Activated CD4-positive, alpha-beta memory T cell treated with anti-CD3 and anti-CD28 coated beads for 36 hours (primary cell): Measurements from ENCODE around the gene TNFRSF19. TPM values are rescaled to one million over a fixed set of nuclear protein-coding genes. Genes with fewer than 3 reads are reported as not detected.
"Not testable (repeated sequence)": the region's sequence is repeated elsewhere in the genome, so short reads cannot be mapped to it uniquely, and the experiment has no call there.

Experiments
- CTCF ChIA-PET: fragments of 350-600 bp; sonication (Branson Sonifier 250); formaldehyde crosslinking; loops from one replicate; lab custom pipeline; 2021; ENCODE audit warnings: antibody characterized with exemption, inconsistent platforms; lab: Charles Lee
- POLR2A ChIA-PET: fragments of 350-600 bp; sonication (Branson Sonifier 250); formaldehyde crosslinking; loops from one replicate; lab custom pipeline; 2021; ENCODE audit warnings: antibody characterized with exemption; lab: Charles Lee
- DNase-seq: peaks from one replicate; pipeline ENCODE4 v3.0.0-alpha.2; 2020
- H3K27ac Mint-ChIP-seq: one replicate; pipeline ENCODE4 v1.8.0; 2021; ENCODE audit warnings: mixed read lengths
- H3K27me3 Mint-ChIP-seq: one replicate; pipeline ENCODE4 v1.8.0; 2021; ENCODE audit warnings: mixed read lengths
- H3K36me3 Mint-ChIP-seq: one replicate; pipeline ENCODE4 v1.8.0; 2021; ENCODE audit warnings: mixed read lengths
- H3K4me1 Mint-ChIP-seq: one replicate; pipeline ENCODE4 v1.8.0; 2021; ENCODE audit warnings: low read depth, mixed read lengths
- H3K4me3 Mint-ChIP-seq: one replicate; pipeline ENCODE4 v1.8.0; 2021; ENCODE audit warnings: mild to moderate bottlenecking, mixed read lengths
- H3K9me3 Mint-ChIP-seq: one replicate; pipeline ENCODE4 v1.8.0; 2021; ENCODE audit warnings: mixed read lengths
- intact Hi-C: fragments of 100-400 bp; cut with micrococcal nuclease; formaldehyde crosslinking; loops from one replicate; pipeline ENCODE4 v1.15.1; 2023
- total RNA-seq, 2 experiments: library from RNA; stranded (reverse); gene quantifications; one replicate each; pipeline ENCODE4 v1.2.3, GENCODE V29; 2021

The TNFRSF19 gene
- total RNA-seq: not detected

- ChIA-PET POLR2A (no interaction called here), CTCF (no interaction called here)
- Mint-ChIP-seq H3K4me3 (no peak within 1 kb of the TSS), H3K27ac (no peak within 1 kb of the TSS), H3K36me3 (no peaks in the 10 kb centered on the region), H3K9me3 (no peaks in the 10 kb centered on the region), H3K4me1 (peaks cover 6% of the 10 kb centered on the region), H3K27me3 (peaks cover 29% of the 10 kb centered on the region)
- DNase-seq: no peak
- intact Hi-C loops: loop anchor here (10.0 kb wide), 1 partner anchor 1966 kb away; the partner anchor contains the start of gene MICU2
These were observed at the start of gene TNFRSF19 for GRCh38 chr13:23570099-23570920. Gene TNFRSF19 (plus strand): TSS chr13:23570412. CDS start chr13:23590184, 19,772 bp downstream.

DNA sequence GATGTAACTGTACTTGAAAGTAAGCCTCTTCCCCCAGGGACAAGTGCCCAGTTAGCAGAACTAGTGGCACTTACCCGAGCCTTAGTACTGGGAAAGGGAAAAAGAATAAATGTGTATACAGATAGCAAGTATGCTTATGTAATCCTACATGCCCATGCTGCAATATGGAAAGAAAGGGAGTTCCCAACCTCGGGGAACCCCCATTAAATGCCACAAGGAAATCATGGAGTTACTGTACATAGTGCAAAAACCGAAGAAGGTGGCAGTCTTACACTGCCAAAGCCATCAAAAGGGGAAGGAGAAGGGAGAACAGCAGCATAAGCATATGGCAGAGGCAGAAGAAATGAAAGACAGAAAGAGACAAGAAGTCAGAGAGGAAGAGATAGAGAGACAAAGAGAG is 40.3 kb upstream of the TNFRSF19 start:
- H3K4me1 Mint-ChIP-seq, H3K27me3 Mint-ChIP-seq, DNase-seq, H3K27ac Mint-ChIP-seq, H3K36me3 Mint-ChIP-seq, H3K4me3 Mint-ChIP-seq, H3K9me3 Mint-ChIP-seq, intact Hi-C loops, CTCF ChIA-PET, POLR2A ChIA-PET: not testable (repeated sequence)

- Mint-ChIP-seq H3K9me3 (no peaks in the 10 kb centered on the region), H3K27ac (no peak overlapping the region), H3K36me3 (no peaks in the 10 kb centered on the region), H3K4me1 (no peaks in the 10 kb centered on the region), H3K4me3 (no peak overlapping the region), H3K27me3 (peaks cover 3% of the 10 kb centered on the region)
- intact Hi-C loops: no loop called here
- POLR2A ChIA-PET: no interaction called here
- CTCF ChIA-PET: no interaction called here
- no peak for DNase-seq
These were observed 38.8 kb upstream of the TNFRSF19 start for GRCh38 chr13:23531446-23531845.

DNA sequence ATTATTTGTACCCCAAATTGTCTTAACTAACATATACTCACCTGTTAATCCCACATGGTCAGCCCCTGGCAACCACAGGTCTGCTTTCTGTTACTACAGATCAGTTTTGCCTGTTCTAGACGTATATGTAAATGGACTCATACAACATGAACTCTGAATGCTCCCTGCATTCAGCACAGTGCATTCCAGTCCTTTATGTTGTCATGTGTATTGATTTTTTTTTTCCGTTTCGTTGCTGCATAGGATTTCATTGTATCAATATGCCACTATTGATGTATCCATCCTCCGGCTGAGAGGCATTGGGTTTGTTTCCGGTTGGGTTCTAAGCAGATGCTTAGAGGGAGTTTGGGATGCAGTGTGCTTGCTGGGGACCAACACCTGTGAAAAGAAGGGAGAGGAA is 36.1 kb upstream of the TNFRSF19 start:
- intact Hi-C loops: no loop called here
- no peaks in the 10 kb centered on the region for H3K36me3 Mint-ChIP-seq
- peaks cover 5% of the 10 kb centered on the region for H3K27me3 Mint-ChIP-seq
- H3K9me3 Mint-ChIP-seq: peaks cover 4% of the 10 kb centered on the region
- no peak overlapping the region for H3K27ac Mint-ChIP-seq
- CTCF ChIA-PET: no interaction called here
- POLR2A ChIA-PET: no interaction called here
- no peak for DNase-seq
- H3K4me1 Mint-ChIP-seq: no peaks in the 10 kb centered on the region
- H3K4me3 Mint-ChIP-seq: no peak overlapping the region

DNA sequence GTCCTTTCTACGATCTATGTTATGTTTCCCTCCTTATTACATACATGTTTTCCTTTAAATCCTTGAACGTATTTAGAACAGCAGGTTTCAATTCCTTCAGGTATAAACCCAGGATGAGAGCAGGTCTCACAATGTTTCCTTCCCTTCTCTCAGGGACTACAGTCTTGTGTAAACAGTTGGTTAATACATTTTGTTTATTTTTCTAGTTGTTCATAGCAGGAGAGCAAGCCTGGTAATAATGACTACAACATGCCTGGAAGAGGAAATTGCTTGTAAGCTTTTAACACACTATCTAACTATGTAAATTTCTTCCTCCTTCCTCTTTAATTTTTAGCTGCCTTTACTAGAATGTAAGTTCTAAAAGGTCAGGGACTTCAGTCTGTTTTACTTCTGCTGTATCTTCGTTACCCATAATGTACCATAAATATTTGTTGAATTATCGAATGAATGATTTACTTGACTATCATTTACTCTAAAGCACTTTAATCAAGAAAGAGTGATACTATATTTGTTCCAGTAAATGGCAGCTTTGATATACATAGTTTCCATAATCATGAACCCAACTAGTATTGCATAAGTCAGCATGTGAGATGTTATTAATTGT is 28.9 kb upstream of the TNFRSF19 start:
- H3K4me3 Mint-ChIP-seq: no peak overlapping the region
- POLR2A ChIA-PET: no interaction called here

GRCh38 chr13:23544668-23545067 is 25.5 kb upstream of the TNFRSF19 start:
- POLR2A ChIA-PET: no interaction called here
- H3K27me3 Mint-ChIP-seq: peaks cover 21% of the 10 kb centered on the region

More for the DNA sequence above, 28.9 kb upstream of the TNFRSF19 start:
- H3K36me3 Mint-ChIP-seq: no peaks in the 10 kb centered on the region
- intact Hi-C loops: no loop called here
- peaks cover 4% of the 10 kb centered on the region for H3K9me3 Mint-ChIP-seq
- H3K27ac Mint-ChIP-seq: no peak overlapping the region
- DNase-seq: no peak
- H3K4me1 Mint-ChIP-seq: no peaks in the 10 kb centered on the region
- CTCF ChIA-PET: no interaction called here
- peaks cover 15% of the 10 kb centered on the region for H3K27me3 Mint-ChIP-seq

DNA sequence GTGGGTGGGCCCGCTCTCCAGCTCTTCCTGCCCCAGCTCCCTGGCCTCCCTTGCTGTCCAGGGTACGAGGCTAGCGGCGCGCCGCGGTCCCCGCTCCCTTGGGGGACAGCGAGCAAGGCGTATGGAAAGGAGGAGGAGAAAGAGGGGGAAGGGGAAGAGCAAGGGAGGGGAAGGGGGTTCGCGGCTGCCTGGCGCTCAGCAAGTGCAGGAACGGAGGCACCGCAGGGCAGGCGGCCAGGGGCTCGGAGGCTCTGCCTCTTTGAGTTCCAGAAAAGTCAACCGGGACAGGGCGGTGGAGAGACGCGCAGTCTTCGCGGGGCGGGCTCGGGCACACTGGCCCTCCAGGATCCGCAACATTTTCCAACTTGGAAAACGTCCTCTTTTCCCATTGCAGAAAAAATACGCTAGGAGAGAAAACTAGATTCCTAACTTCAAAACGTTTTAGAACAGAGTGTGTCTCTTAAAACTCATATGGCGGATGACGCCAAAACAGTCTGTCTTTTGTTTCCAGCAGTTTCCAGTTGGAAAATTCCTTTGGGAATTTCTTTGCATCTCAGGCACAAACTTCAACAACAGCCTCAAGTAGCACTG is 23.1 kb upstream of the TNFRSF19 start:
- Mint-ChIP-seq H3K27ac (no peak overlapping the region), H3K27me3 (peaks cover 18% of the 10 kb centered on the region), H3K36me3 (no peaks in the 10 kb centered on the region), H3K9me3 (no peaks in the 10 kb centered on the region), H3K4me3 (no peak overlapping the region), H3K4me1 (no peaks in the 10 kb centered on the region)
- intact Hi-C loops: no loop called here
- DNase-seq: no peak
- ChIA-PET POLR2A (no interaction called here), CTCF (no interaction called here)

More at GRCh38 chr13:23544668-23545067, 25.5 kb upstream of the TNFRSF19 start:
- CTCF ChIA-PET: no interaction called here
- H3K9me3 Mint-ChIP-seq: no peaks in the 10 kb centered on the region
- DNase-seq: no peak
- no peaks in the 10 kb centered on the region for H3K4me1 Mint-ChIP-seq
- intact Hi-C loops: no loop called here
- no peak overlapping the region for H3K27ac Mint-ChIP-seq
- no peaks in the 10 kb centered on the region for H3K36me3 Mint-ChIP-seq
- no peak overlapping the region for H3K4me3 Mint-ChIP-seq

DNA sequence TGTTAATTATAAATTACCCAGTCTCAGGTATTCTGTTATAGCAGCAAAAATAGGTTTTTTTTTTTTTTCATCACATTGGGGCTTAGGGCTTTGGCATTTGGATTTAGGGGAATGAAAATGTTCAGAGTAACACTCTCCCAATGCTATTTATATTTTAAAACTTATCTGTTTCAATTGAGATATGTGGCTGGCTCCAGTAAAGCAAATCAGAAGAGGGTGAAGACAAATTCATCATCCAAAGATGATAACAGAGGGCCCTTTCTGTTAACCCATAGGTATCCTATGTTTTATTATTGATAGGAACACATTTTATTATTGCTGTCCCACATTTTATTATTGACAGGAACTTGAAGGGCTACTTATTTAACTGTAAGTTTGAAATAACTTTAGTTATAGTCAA is 20.5 kb upstream of the TNFRSF19 start:
- ChIA-PET POLR2A (no interaction called here), CTCF (no interaction called here)
- intact Hi-C loops: no loop called here
- Mint-ChIP-seq H3K9me3 (no peaks in the 10 kb centered on the region), H3K27me3 (peaks cover 23% of the 10 kb centered on the region), H3K4me3 (no peak overlapping the region), H3K27ac (no peak overlapping the region), H3K36me3 (no peaks in the 10 kb centered on the region), H3K4me1 (no peaks in the 10 kb centered on the region)
- DNase-seq: no peak

- ChIA-PET POLR2A (no interaction called here), CTCF (no interaction called here)
- Mint-ChIP-seq H3K4me1 (no peaks in the 10 kb centered on the region), H3K4me3 (no peak overlapping the region), H3K27ac (no peak overlapping the region), H3K9me3 (no peaks in the 10 kb centered on the region), H3K27me3 (peaks cover 23% of the 10 kb centered on the region), H3K36me3 (no peaks in the 10 kb centered on the region)
- intact Hi-C loops: no loop called here
- DNase-seq: no peak
These were observed 20.0 kb upstream of the TNFRSF19 start for GRCh38 chr13:23550163-23550562.

DNA sequence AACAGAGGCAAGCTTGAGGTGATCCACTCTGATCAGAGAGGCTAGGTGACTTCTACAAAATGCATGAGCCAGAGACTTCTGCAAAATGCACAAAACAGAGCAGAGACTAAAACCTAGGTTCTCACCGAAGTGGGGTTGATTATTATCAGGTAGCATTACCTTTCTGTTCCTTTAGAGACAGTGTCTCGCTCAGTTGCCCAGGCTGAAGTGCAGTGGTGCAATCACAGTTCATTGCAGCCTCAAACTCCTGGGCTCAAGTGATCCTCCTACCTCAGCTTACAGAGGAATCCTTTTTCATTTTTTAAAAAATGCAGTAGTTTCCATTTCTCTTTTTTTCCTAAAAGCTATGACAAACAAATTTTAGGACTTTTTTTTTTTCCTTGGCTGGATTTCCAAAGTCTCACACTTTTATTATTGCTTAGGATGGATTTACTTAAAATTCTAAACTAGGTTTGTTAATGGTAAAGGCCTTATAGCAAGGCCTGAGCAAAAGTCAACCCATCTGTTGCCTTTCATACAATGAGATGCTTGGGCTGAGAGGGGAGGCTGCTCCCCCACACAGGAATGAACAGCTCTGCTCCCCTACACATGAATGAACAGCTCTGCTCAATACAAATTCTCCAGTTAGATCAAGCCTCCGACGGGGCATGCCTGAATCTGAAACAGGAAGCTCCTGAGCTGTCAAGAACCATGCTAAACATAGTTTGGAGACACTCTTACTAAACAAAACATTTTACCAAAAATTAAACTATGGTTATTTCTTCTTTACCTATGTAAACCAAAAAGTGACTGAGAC is 18.8 kb upstream of the TNFRSF19 start:
- no peak for DNase-seq
- no peaks in the 10 kb centered on the region for H3K9me3 Mint-ChIP-seq
- POLR2A ChIA-PET: no interaction called here
- H3K36me3 Mint-ChIP-seq: no peaks in the 10 kb centered on the region
- CTCF ChIA-PET: interaction anchor here (0.6 to 0.7 kb wide), 2 partner anchors 94 to 1484 kb away, joined by 3 to 5 read pairs; no protein-coding TSS in a partner anchor
- H3K4me3 Mint-ChIP-seq: no peak overlapping the region
- intact Hi-C loops: no loop called here
- no peak overlapping the region for H3K27ac Mint-ChIP-seq
- no peaks in the 10 kb centered on the region for H3K4me1 Mint-ChIP-seq
- H3K27me3 Mint-ChIP-seq: peaks cover 22% of the 10 kb centered on the region

DNA sequence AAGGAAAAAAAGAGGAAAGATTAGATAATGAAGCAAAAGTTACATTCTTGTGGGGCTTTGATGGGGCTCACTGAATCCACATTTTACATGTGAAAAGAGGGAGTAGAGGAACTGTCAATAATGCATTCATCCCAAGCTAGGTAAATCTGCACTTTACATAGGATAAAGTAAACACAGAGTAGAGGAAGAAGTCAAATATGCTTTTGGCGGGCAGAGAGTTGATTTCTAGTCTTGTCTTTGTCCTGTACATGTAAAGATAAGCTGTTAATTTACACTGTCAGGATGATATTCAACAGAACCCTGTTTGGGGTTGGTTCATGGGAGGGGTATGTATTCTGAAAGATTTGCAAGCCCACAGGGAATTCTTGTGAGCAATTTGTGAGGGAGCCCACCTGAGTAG is 18.0 kb upstream of the TNFRSF19 start:
- CTCF ChIA-PET: no interaction called here
- H3K27me3 Mint-ChIP-seq: peaks cover 19% of the 10 kb centered on the region
- no peak overlapping the region for H3K4me3 Mint-ChIP-seq
- no peaks in the 10 kb centered on the region for H3K36me3 Mint-ChIP-seq
- H3K9me3 Mint-ChIP-seq: no peaks in the 10 kb centered on the region
- H3K4me1 Mint-ChIP-seq: no peaks in the 10 kb centered on the region
- intact Hi-C loops: no loop called here
- no peak overlapping the region for H3K27ac Mint-ChIP-seq
- no peak for DNase-seq
- POLR2A ChIA-PET: no interaction called here

- CTCF ChIA-PET: no interaction called here
- Mint-ChIP-seq H3K9me3 (no peaks in the 10 kb centered on the region), H3K4me1 (no peaks in the 10 kb centered on the region), H3K27me3 (peaks cover 16% of the 10 kb centered on the region), H3K27ac (no peak overlapping the region), H3K36me3 (no peaks in the 10 kb centered on the region), H3K4me3 (no peak overlapping the region)
- intact Hi-C loops: no loop called here
- POLR2A ChIA-PET: no interaction called here
- no peak for DNase-seq
These were observed 17.6 kb upstream of the TNFRSF19 start for GRCh38 chr13:23552661-23553060.
